ENCODE data around the gene TAS1R3. TPM values are rescaled to one million over a fixed set of nuclear protein-coding genes. Genes with fewer than 3 reads are reported as not detected.

TAS1R3 gene
- total RNA-seq, 1 experiment from 2014 or later, result 0.28 TPM

GRCh38 chr1:1341549-1342021 lies 10.5 kb downstream of the TAS1R3 start:
- H3K27ac ChIP-seq (ENCODE audit: insufficient read length, low read depth, low read length), result no peak overlapping the region
- H4K5ac ChIP-seq (ENCODE audit: insufficient read length, low read depth, low read length), result no peak overlapping the region
- H2BK5ac ChIP-seq (ENCODE audit: insufficient read length, low read length), result no peak overlapping the region
- no peaks in the 10 kb centered on the region for H3K27me3 Mint-ChIP-seq (ENCODE audit: low read depth)
- no peak overlapping the region for H2AFZ ChIP-seq (ENCODE audit: low read length)
- no peak overlapping the region for H3K9ac ChIP-seq (ENCODE audit: extremely low read depth, insufficient read length, low read length)
- no peak overlapping the region for H3K27ac Mint-ChIP-seq
- no peak overlapping the region for H4K8ac ChIP-seq (replicated peaks; ENCODE audit: insufficient read length, low read depth, low read length)
- no peak overlapping the region for H3K23ac ChIP-seq (ENCODE audit: insufficient read length, low read depth, low read length)
- peaks cover 0 to 8% of the 10 kb centered on the region in 2 experiments; a peak in 3 of 5 replicates for H3K9me3 Mint-ChIP-seq
- no peaks in the 10 kb centered on the region for H3K27me3 ChIP-seq (ENCODE audit: insufficient read depth, low read length)
- H3K4me2 ChIP-seq (ENCODE audit: insufficient read depth, insufficient read length, low read length), result no peak overlapping the region
- no peaks in the 10 kb centered on the region for H3K4me1 Mint-ChIP-seq
- peaks cover 2% of the 10 kb centered on the region for H3K79me1 ChIP-seq (ENCODE audit: insufficient read depth, low read depth, low read length, poor library complexity, severe bottlenecking)
- DNase-seq, result no peak
- H2BK20ac ChIP-seq (ENCODE audit: low read depth, low read length, poor library complexity, severe bottlenecking), result no peak overlapping the region
- H2AK5ac ChIP-seq (ENCODE audit: insufficient read length, low read length), result no peak overlapping the region
- no peak overlapping the region for H3K18ac ChIP-seq (ENCODE audit: insufficient read length, low read depth, low read length)
- no peak overlapping the region for H3K56ac ChIP-seq (ENCODE audit: insufficient read length, low read depth, low read length)
- H3K36me3 Mint-ChIP-seq (ENCODE audit: insufficient read depth in 1 of 3, low read depth in 3 of 3), result peaks cover 21 to 36% (median 31%) of the 10 kb centered on the region in 3 experiments
- no peaks in the 10 kb centered on the region for H3K9me3 ChIP-seq (ENCODE audit: control insufficient read depth, low read depth, low read length)
- H3K79me2 ChIP-seq (ENCODE audit: insufficient read depth, low read length), result no peaks in the 10 kb centered on the region; the same call in 1 of the 2 replicates
- no peaks in the 10 kb centered on the region for H4K20me1 ChIP-seq (ENCODE audit: control insufficient read depth, insufficient read depth, insufficient read length)
- no peak overlapping the region for H3K4ac ChIP-seq (ENCODE audit: low read depth, low read length)
- TF ChIP-seq, protein P1, sequence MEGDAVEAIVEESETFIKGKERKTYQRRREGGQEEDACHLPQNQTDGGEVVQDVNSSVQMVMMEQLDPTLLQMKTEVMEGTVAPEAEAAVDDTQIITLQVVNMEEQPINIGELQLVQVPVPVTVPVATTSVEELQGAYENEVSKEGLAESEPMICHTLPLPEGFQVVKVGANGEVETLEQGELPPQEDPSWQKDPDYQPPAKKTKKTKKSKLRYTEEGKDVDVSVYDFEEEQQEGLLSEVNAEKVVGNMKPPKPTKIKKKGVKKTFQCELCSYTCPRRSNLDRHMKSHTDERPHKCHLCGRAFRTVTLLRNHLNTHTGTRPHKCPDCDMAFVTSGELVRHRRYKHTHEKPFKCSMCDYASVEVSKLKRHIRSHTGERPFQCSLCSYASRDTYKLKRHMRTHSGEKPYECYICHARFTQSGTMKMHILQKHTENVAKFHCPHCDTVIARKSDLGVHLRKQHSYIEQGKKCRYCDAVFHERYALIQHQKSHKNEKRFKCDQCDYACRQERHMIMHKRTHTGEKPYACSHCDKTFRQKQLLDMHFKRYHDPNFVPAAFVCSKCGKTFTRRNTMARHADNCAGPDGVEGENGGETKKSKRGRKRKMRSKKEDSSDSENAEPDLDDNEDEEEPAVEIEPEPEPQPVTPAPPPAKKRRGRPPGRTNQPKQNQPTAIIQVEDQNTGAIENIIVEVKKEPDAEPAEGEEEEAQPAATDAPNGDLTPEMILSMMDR (conservative IDR thresholded peaks at IDR 0.05), result no peak
- H3K4me1 ChIP-seq (ENCODE audit: insufficient read depth, low read length), result no peaks in the 10 kb centered on the region
- H2BK15ac ChIP-seq (ENCODE audit: low read depth, low read length), result no peak overlapping the region
- H3K23me2 ChIP-seq (ENCODE audit: insufficient read length, low read depth, low read length, poor library complexity, severe bottlenecking), result no peaks in the 10 kb centered on the region
- no peak overlapping the region for H4K91ac ChIP-seq (ENCODE audit: insufficient read length, low read depth, low read length)
- H3K14ac ChIP-seq (ENCODE audit: insufficient read depth, low read length), result no peak overlapping the region
- no peak overlapping the region for H2BK12ac ChIP-seq (ENCODE audit: insufficient read length, low read depth, low read length)
- WGBS (ENCODE audit: extremely low coverage, insufficient read length, low lambda C conversion rate), result no CpG with 5 or more reads among the region's 17 CpGs
- H2BK120ac ChIP-seq (ENCODE audit: low read depth, low read length, poor library complexity, severe bottlenecking), result no peak overlapping the region
- no peak overlapping the region for H3T11ph ChIP-seq (ENCODE audit: low read length)
- peak overlapping the region in 1 of 2 experiments; percentile 32; a peak in 1 of 5 replicates for H3K4me3 Mint-ChIP-seq
